Measurements from ENCODE around the gene TPX2.

DNA sequence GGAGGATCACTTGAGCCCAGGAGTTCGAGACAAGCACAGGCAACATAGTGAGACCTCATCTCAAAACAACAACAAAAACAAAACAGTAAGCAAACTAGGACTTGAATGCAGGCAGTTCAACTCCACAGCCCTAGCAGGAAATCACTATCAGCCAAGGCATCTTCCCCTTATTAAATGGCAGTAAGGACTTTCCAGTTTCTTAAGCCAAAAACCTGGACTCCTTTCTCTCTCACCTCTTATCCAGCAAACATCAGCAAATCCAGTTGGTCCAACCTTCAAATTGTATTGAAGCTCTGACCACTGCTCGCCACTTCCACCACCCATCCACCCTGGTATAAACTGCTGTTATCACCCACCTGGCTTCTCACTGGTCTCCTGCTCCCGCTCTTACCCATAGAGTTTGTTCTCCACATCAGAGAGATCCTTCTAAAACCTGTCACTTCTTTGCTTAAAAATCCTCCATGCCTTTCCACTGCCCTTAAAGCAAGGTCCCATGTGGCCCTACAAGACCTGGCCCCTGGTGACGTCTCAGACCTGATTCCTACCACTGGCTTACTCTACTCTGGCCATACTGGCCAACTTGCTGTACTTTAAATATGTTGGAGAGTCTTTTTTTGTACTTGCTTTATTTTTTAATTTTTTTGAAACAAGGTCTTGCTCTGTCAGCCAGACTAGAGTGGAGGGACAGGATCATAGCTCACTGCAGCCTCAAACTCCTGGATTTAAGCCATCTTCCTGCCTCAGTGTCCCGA is 44.1 kb upstream of the TPX2 start:
- TF ChIP-seq, protein P1, sequence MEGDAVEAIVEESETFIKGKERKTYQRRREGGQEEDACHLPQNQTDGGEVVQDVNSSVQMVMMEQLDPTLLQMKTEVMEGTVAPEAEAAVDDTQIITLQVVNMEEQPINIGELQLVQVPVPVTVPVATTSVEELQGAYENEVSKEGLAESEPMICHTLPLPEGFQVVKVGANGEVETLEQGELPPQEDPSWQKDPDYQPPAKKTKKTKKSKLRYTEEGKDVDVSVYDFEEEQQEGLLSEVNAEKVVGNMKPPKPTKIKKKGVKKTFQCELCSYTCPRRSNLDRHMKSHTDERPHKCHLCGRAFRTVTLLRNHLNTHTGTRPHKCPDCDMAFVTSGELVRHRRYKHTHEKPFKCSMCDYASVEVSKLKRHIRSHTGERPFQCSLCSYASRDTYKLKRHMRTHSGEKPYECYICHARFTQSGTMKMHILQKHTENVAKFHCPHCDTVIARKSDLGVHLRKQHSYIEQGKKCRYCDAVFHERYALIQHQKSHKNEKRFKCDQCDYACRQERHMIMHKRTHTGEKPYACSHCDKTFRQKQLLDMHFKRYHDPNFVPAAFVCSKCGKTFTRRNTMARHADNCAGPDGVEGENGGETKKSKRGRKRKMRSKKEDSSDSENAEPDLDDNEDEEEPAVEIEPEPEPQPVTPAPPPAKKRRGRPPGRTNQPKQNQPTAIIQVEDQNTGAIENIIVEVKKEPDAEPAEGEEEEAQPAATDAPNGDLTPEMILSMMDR (IDR thresholded peaks at IDR 0.05) = no peak
- no peak for TF ChIP-seq ZFX (IDR thresholded peaks at IDR 0.05; ENCODE audit: borderline replicate concordance)
